ENCODE results near the gene DHX35.

DNA sequence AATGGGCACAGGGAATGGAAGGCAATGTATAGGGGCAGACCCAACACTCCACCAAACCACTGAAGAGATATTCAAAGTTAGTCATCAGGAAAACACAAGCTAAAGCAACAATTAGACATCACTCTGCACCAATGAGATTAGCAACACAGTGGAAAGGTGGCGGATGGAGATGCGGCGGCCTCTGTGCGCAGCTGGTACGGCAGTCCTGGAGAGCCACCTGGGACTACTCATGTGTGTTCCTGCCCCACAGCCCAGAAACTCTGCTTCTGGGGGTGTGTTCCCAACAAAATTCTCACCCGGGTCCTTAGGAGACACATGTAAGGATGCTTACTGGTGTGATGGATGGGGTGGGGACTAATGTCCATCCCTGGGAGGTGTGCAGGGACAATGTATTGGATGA lies 82.4 kb downstream of the DHX35 start:
- TF ChIP-seq, protein P1, sequence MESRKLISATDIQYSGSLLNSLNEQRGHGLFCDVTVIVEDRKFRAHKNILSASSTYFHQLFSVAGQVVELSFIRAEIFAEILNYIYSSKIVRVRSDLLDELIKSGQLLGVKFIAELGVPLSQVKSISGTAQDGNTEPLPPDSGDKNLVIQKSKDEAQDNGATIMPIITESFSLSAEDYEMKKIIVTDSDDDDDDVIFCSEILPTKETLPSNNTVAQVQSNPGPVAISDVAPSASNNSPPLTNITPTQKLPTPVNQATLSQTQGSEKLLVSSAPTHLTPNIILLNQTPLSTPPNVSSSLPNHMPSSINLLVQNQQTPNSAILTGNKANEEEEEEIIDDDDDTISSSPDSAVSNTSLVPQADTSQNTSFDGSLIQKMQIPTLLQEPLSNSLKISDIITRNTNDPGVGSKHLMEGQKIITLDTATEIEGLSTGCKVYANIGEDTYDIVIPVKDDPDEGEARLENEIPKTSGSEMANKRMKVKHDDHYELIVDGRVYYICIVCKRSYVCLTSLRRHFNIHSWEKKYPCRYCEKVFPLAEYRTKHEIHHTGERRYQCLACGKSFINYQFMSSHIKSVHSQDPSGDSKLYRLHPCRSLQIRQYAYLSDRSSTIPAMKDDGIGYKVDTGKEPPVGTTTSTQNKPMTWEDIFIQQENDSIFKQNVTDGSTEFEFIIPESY (IDR thresholded peaks at IDR 0.05; ENCODE audit: extremely low read depth, insufficient replicate concordance, low read length): no peak
- TF ChIP-seq EZH2 (IDR thresholded peaks at IDR 0.05) (no peak), CEBPB (IDR thresholded peaks at IDR 0.05; ENCODE audit: low read depth) (no peak), ZNF274 (IDR thresholded peaks at IDR 0.05; ENCODE audit: low read depth, low read length) (no peak), POLR2A (IDR thresholded peaks at IDR 0.05; ENCODE audit: borderline replicate concordance, extremely low read depth, insufficient read depth, insufficient read length) (no peak), SIN3A (IDR thresholded peaks at IDR 0.05; ENCODE audit: low read depth) (no peak)
- TF ChIP-seq, protein P2, sequence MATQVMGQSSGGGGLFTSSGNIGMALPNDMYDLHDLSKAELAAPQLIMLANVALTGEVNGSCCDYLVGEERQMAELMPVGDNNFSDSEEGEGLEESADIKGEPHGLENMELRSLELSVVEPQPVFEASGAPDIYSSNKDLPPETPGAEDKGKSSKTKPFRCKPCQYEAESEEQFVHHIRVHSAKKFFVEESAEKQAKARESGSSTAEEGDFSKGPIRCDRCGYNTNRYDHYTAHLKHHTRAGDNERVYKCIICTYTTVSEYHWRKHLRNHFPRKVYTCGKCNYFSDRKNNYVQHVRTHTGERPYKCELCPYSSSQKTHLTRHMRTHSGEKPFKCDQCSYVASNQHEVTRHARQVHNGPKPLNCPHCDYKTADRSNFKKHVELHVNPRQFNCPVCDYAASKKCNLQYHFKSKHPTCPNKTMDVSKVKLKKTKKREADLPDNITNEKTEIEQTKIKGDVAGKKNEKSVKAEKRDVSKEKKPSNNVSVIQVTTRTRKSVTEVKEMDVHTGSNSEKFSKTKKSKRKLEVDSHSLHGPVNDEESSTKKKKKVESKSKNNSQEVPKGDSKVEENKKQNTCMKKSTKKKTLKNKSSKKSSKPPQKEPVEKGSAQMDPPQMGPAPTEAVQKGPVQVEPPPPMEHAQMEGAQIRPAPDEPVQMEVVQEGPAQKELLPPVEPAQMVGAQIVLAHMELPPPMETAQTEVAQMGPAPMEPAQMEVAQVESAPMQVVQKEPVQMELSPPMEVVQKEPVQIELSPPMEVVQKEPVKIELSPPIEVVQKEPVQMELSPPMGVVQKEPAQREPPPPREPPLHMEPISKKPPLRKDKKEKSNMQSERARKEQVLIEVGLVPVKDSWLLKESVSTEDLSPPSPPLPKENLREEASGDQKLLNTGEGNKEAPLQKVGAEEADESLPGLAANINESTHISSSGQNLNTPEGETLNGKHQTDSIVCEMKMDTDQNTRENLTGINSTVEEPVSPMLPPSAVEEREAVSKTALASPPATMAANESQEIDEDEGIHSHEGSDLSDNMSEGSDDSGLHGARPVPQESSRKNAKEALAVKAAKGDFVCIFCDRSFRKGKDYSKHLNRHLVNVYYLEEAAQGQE (IDR thresholded peaks at IDR 0.05; ENCODE audit: low read depth): no peak
- TF ChIP-seq, protein P3, sequence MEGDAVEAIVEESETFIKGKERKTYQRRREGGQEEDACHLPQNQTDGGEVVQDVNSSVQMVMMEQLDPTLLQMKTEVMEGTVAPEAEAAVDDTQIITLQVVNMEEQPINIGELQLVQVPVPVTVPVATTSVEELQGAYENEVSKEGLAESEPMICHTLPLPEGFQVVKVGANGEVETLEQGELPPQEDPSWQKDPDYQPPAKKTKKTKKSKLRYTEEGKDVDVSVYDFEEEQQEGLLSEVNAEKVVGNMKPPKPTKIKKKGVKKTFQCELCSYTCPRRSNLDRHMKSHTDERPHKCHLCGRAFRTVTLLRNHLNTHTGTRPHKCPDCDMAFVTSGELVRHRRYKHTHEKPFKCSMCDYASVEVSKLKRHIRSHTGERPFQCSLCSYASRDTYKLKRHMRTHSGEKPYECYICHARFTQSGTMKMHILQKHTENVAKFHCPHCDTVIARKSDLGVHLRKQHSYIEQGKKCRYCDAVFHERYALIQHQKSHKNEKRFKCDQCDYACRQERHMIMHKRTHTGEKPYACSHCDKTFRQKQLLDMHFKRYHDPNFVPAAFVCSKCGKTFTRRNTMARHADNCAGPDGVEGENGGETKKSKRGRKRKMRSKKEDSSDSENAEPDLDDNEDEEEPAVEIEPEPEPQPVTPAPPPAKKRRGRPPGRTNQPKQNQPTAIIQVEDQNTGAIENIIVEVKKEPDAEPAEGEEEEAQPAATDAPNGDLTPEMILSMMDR (IDR thresholded peaks at IDR 0.05 in 2 of 3, conservative IDR thresholded peaks at IDR 0.05 in 1 of 3; ENCODE audit: borderline replicate concordance in 1 of 3, insufficient read depth in 1 of 3, low read depth in 2 of 3, low read length in 2 of 3): no peak
- TF ChIP-seq, protein P4, sequence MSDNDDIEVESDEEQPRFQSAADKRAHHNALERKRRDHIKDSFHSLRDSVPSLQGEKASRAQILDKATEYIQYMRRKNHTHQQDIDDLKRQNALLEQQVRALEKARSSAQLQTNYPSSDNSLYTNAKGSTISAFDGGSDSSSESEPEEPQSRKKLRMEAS (IDR thresholded peaks at IDR 0.05): no peak

Data from HCT116 (cell line).